ENCODE measurements around the gene CDK18.
"Not testable (repeated sequence)": the region's sequence is repeated elsewhere in the genome, so short reads cannot be mapped to it uniquely, and the experiment has no call there.

CDK18 gene

GRCh38 chr1:205504311-205505075 lies at the start of gene CDK18:
CDK18 (plus strand) TSS chr1:205504669; CDS start chr1:205523168, 18,499 bp downstream.
- peak in 2 of 3 donors; percentile 14 to 41 for DNase-seq (ENCODE audit: low read depth in 3 of 3)

GRCh38 chr1:205454903-205455335 lies 49.5 kb upstream of the CDK18 start:
- DNase-seq (ENCODE audit: low read depth in 3 of 3), result no peak

GRCh38 chr1:205455581-205456382 lies 48.7 kb upstream of the CDK18 start, which contains the start of gene BLACAT1:
BLACAT1 (minus strand) TSS chr1:205456045.
- DNase-seq (ENCODE audit: low read depth in 3 of 3), result no peak

GRCh38 chr1:205456383-205456867 lies 48.0 kb upstream of the CDK18 start:
- no peak for DNase-seq (ENCODE audit: low read depth in 3 of 3)

- DNase-seq (ENCODE audit: low read depth in 3 of 3), result no peak
These were observed 47.4 kb upstream of the CDK18 start for GRCh38 chr1:205456868-205457745.

- DNase-seq (ENCODE audit: low read depth in 3 of 3), result peak in 1 of 3 donors; percentile 33
These were observed 45.5 kb upstream of the CDK18 start for GRCh38 chr1:205458777-205459566.

- no peak for DNase-seq (ENCODE audit: low read depth in 3 of 3)
These were observed 39.1 kb upstream of the CDK18 start for GRCh38 chr1:205465392-205465791.

- DNase-seq (ENCODE audit: low read depth in 3 of 3), result no peak
These were observed 37.8 kb upstream of the CDK18 start for GRCh38 chr1:205466595-205467220.

GRCh38 chr1:205470131-205470530 lies 34.3 kb upstream of the CDK18 start:
- no peak for DNase-seq (ENCODE audit: low read depth in 3 of 3)

- no peak for DNase-seq (ENCODE audit: low read depth in 3 of 3)
These were observed 31.6 kb upstream of the CDK18 start for GRCh38 chr1:205472737-205473441.

- no peak for DNase-seq (ENCODE audit: low read depth in 3 of 3)
These were observed 31.0 kb upstream of the CDK18 start for GRCh38 chr1:205473475-205473874.

- DNase-seq (ENCODE audit: low read depth in 3 of 3), result no peak
These were observed 30.5 kb upstream of the CDK18 start for GRCh38 chr1:205473966-205474365.

GRCh38 chr1:205474571-205474970 lies 29.9 kb upstream of the CDK18 start:
- DNase-seq (ENCODE audit: low read depth in 3 of 3), result no peak

- DNase-seq (ENCODE audit: low read depth in 3 of 3), result no peak
These were observed 28.6 kb upstream of the CDK18 start for GRCh38 chr1:205475855-205476254.

- no peak for DNase-seq (ENCODE audit: low read depth in 3 of 3)
These were observed 27.8 kb upstream of the CDK18 start for GRCh38 chr1:205476648-205477047.

- no peak for DNase-seq (ENCODE audit: low read depth in 3 of 3)
These were observed 27.2 kb upstream of the CDK18 start for GRCh38 chr1:205477121-205477758.

- no peak for DNase-seq (ENCODE audit: low read depth in 3 of 3)
These were observed 26.7 kb upstream of the CDK18 start for GRCh38 chr1:205477759-205478247.

GRCh38 chr1:205478985-205479384 lies 25.5 kb upstream of the CDK18 start:
- not testable (repeated sequence) for DNase-seq (ENCODE audit: low read depth in 3 of 3)

Measured in stimulated activated CD4-positive, alpha-beta T cell treated with anti-CD3 and anti-CD28 coated beads, TNF-alpha, amount 100 ng/mL, for 48 hours (primary cell).